Lower lobe of right lung (tissue), 2 donors: ENCODE results near the gene FAM98C. TPM values are rescaled to one million over a fixed set of nuclear protein-coding genes. Genes with fewer than 3 reads are reported as not detected.
A peak's percentile ranks its signal among the peaks of the same experiment; 100 is the strongest.
"Not testable (repeated sequence)": the region's sequence is repeated elsewhere in the genome, so short reads cannot be mapped to it uniquely, and the experiment has no call there.

Experiments used
- ATAC-seq, 2 donors: fragments of 200-7000 bp; cut with Tn5 transposase; one replicate each; pipeline ENCODE4 v1.9.1; 2020 to 2022; ENCODE audit warnings: mild to moderate bottlenecking in 2 of 2, moderate library complexity in 2 of 2
- DNase-seq: peaks from one replicate; pipeline ENCODE4 v3.0.0-alpha.2; 2020
- H3K27ac ChIP-seq: fragments of 200-600 bp; one replicate; pipeline ENCODE4 v1.8.0; 2022
- H3K27me3 ChIP-seq: fragments of 200-600 bp; one replicate; pipeline ENCODE4 v1.8.0; 2022; ENCODE audit warnings: low read depth
- H3K36me3 ChIP-seq: fragments of 200-600 bp; one replicate; pipeline ENCODE4 v1.8.0; 2022; ENCODE audit warnings: mild to moderate bottlenecking
- H3K4me1 ChIP-seq: fragments of 200-600 bp; one replicate; pipeline ENCODE4 v1.8.0; 2022
- H3K4me3 ChIP-seq: fragments of 200-600 bp; one replicate; pipeline ENCODE4 v1.8.0; 2022; ENCODE audit warnings: mild to moderate bottlenecking
- H3K9me3 ChIP-seq: fragments of 200-600 bp; one replicate; pipeline ENCODE4 v1.8.0; 2022
- intact Hi-C: fragments of 100-400 bp; cut with DNase I; formaldehyde crosslinking; loops from one replicate; pipeline ENCODE4 v1.11.0; 2022
- total RNA-seq: library from RNA; stranded (reverse); fragmentation: NEBNext Ultra II Directional; extraction: Animal tissue kit (Norgen Biotek cat#: 25700); gene quantifications from one replicate; pipeline ENCODE4 v1.2.1, GENCODE V29; 2021
- TF ChIP-seq, protein P1 (sequence below): fragments of 200-600 bp; IDR thresholded peaks from one replicate; pipeline ENCODE4 v1.8.0; 2022; ENCODE audit warnings: antibody characterized with exemption, mild to moderate bottlenecking
- donor health status: DM: no; HTN: yes; CAD: no; lungs with severe emphysema.

FAM98C gene
- total RNA-seq, 1 donor from 2014 or later: 21.1 TPM

DNA sequence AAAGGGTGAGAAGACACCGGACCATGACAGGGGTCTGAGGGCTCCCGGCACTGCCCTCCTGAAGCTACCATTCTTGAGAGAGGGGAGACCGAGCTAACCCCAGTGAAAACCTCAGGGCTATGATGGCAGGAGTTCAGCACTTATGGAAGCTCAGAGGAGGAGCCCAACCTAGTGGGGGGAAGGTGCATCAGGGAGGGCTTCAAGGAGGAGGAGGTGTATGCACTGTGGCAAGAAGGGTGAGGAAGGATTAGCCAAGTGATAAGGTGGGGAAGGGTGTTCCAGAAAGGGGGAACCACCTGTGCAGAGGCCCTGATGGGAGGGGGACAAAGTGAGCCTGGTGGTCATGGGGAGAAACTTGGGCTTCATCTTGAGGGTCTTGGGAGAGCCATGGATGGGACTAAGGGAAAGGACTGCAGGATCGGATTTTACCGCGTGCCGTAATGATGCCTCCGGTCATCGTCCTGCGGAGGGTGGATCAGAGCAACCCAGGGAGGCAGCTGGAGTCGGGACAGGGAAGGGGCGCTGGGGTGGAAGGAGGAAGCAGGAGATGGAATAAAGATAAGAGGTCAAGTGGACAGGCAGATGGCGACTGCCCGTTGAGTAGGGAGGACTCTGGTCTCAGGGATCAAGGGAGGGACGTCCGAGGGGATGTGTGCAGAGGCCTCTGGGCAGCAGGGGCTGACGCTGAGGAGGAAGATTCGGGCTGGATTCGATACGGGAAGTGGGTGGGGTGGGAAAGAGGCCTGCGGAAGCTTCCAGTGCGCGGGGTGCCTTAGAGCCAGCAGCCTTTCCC is 41.9 kb upstream of the FAM98C start:
- Histone ChIP-seq H3K4me1 (peaks cover 20% of the 10 kb centered on the region), H3K27ac (no peak overlapping the region), H3K4me3 (peak overlapping the region; percentile 81), H3K27me3 (peaks cover 43% of the 10 kb centered on the region), H3K36me3 (no peaks in the 10 kb centered on the region), H3K9me3 (no peaks in the 10 kb centered on the region)
- intact Hi-C loops: no loop called here
- DNase-seq (no peak), ATAC-seq (peak in 1 of 2 donors; percentile 3)
- TF ChIP-seq, protein P1, sequence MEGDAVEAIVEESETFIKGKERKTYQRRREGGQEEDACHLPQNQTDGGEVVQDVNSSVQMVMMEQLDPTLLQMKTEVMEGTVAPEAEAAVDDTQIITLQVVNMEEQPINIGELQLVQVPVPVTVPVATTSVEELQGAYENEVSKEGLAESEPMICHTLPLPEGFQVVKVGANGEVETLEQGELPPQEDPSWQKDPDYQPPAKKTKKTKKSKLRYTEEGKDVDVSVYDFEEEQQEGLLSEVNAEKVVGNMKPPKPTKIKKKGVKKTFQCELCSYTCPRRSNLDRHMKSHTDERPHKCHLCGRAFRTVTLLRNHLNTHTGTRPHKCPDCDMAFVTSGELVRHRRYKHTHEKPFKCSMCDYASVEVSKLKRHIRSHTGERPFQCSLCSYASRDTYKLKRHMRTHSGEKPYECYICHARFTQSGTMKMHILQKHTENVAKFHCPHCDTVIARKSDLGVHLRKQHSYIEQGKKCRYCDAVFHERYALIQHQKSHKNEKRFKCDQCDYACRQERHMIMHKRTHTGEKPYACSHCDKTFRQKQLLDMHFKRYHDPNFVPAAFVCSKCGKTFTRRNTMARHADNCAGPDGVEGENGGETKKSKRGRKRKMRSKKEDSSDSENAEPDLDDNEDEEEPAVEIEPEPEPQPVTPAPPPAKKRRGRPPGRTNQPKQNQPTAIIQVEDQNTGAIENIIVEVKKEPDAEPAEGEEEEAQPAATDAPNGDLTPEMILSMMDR: no peak

DNA sequence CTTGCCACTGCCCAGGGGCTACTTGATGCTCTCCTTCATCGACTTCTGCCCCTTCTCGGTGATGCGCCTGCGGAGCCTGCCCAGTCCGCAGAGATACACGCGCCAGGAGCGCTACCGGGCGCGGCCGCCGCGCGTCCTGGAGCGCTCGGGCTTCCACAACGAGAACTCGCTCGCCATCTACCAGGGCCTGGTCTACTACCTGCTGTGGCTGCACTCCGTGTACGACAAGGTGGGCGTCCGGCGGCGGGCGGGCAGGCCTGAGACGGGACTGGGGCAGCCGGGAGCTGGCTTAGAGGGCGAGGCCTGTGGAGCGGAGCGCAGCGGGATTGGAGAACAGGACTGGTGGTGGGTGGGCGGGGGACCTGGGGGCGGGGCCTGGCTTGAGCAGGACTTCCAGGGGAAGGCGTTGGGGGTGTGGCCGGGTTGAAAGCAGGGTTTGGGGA is 41.2 kb upstream of the FAM98C start:
- intact Hi-C loops: no loop called here
- ATAC-seq (peak; percentile 91 to 94), DNase-seq (peak; percentile 87)
- H3K4me3 ChIP-seq: peak overlapping the region; percentile 81
- peaks cover 38% of the 10 kb centered on the region for H3K27me3 ChIP-seq
- H3K4me1 ChIP-seq: peaks cover 20% of the 10 kb centered on the region
- TF ChIP-seq, protein P1: no peak
- H3K27ac ChIP-seq: no peak overlapping the region
- no peaks in the 10 kb centered on the region for H3K9me3 ChIP-seq
- H3K36me3 ChIP-seq: no peaks in the 10 kb centered on the region

DNA sequence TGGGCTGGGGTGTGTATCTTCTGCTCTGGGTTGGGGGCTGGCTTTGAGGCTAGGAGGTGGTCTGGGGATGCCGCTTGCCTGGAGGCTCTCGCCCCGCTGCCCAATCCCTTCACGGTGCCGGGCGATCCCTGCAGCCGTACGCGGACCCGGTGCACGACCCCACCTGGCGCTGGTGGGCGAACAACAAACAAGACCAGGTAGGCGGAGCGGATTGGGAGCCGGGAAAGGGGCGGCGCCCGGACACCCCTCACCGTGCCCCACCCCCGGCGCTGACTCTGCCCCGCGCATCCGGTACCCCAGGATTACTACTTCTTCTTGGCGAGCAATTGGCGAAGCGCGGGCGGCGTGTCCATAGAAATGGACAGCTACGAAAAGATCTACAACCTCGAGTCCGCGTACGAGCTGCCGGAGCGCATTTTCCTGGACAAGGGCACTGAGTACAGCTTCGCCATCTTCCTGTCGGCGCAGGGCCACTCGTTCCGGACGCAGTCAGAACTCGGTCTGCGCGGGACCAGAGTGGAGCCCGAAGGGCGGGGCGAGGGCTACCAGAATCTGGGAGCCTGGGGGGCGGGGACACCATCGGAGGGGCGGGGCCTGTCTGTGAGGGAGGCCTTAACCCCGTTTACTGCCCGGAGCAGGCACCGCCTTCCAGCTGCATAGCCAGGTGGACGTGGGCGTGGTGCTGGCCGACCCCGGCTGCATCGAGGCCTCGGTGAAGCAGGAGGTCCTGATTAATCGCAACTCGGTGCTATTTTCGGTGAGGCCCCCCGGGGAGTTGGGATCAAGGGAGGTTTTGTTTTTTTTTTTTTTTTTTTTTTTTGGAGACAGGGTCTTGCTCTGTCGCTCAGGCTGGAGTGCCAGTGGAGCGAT is 40.6 kb upstream of the FAM98C start:
- DNase-seq (peak; percentile 95), ATAC-seq (peak; percentile 93)
- H3K27ac ChIP-seq: peak overlapping the region; percentile 19

DNA sequence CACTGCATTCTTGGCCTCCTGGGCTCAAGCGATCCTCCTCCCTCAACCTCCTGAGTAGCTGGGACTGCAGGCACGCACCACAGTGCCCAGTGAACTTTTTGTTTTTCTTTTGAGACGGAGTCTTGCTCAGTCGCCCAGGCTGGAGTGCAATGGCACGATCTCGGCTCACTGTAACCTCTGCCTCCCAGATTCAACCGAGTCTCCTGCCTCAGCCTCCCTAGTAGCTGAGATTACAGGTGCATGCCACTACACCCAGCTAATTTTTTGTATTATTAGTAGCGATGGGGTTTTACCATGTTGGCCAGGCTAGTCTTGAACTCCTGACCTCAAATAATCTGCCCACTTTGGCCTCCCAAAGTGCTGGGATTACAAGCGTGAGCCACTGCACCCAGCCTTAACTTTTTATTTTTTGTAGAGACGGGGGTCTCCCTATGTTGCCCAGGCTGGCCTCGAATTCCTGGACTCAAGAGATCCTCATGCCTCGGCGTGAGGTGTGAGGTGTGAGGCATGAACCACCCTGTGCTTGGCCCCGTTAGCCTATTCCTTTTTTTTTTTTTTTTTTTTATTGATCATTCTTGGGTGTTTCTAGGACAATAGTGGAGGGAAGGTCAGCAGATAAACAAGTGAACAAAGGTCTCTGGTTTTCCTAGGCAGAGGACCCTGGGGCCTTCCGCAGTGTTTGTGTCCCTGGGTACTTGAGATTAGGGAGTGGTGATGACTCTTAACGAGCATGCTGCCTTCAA is 39.8 kb upstream of the FAM98C start:
- Histone ChIP-seq H3K27ac (peak overlapping the region; percentile 19), H3K4me3 (peak overlapping the region; percentile 81), H3K4me1 (peaks cover 20% of the 10 kb centered on the region), H3K27me3 (peaks cover 35% of the 10 kb centered on the region)
- H3K9me3 ChIP-seq, DNase-seq, intact Hi-C loops, ATAC-seq, H3K36me3 ChIP-seq: not testable (repeated sequence)

More for the DNA sequence above, 40.6 kb upstream of the FAM98C start:
- no peaks in the 10 kb centered on the region for H3K36me3 ChIP-seq
- TF ChIP-seq, protein P1: no peak
- H3K4me1 ChIP-seq: peaks cover 20% of the 10 kb centered on the region
- intact Hi-C loops: no loop called here
- peak overlapping the region; percentile 81 for H3K4me3 ChIP-seq
- no peaks in the 10 kb centered on the region for H3K9me3 ChIP-seq
- H3K27me3 ChIP-seq: peaks cover 36% of the 10 kb centered on the region

DNA sequence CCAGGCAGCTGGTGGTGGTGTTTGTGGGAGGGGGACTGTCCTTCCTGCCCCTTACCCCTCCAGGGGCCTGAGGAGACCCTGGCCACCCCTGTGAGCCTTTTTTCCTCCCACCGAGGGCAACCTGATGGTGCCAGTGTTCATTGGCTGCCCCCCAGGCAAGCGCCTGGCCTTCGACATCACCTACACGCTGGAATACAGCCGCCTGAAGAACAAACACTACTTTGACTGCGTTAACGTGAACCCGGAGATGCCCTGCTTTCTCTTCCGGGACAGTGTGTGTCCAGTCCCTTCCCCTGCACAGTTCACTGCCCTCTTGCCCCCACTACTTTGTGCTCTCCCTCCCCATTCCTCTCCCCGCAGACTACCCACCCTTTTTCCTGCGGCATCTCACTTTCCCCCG is 35.9 kb upstream of the FAM98C start:
- ATAC-seq (no peak), DNase-seq (no peak)
- no peak overlapping the region for H3K4me3 ChIP-seq
- peaks cover 4% of the 10 kb centered on the region for H3K27me3 ChIP-seq
- no peak overlapping the region for H3K27ac ChIP-seq
- intact Hi-C loops: no loop called here
- no peaks in the 10 kb centered on the region for H3K9me3 ChIP-seq
- no peaks in the 10 kb centered on the region for H3K36me3 ChIP-seq
- TF ChIP-seq, protein P1: no peak
- peaks cover 12% of the 10 kb centered on the region for H3K4me1 ChIP-seq
